BJ (cell line): ENCODE data around the gene ARFRP1. TPM values are rescaled to one million over a fixed set of nuclear protein-coding genes. Genes with fewer than 3 reads are reported as not detected.

ENCODE experiments used
- CTCF ChIA-PET: fragments of 350-600 bp; formaldehyde crosslinking; extraction: SDS; loops from one replicate; lab custom pipeline; 2021; ENCODE audit warnings: antibody characterized with exemption, inconsistent platforms; lab: Yijun Ruan, JAX
- POLR2A ChIA-PET: fragments of 300-600 bp; sonication (Branson Sonifier 250); formaldehyde crosslinking; extraction: SDS; loops from one replicate; lab custom pipeline; 2021; ENCODE audit warnings: antibody characterized with exemption; lab: Charles Lee
- DNase-seq: peaks from one replicate; pipeline ENCODE4 v3.0.0-alpha.2; 2011; ENCODE audit warnings: low read depth
- H3K27me3 ChIP-seq: 2 replicates; pipeline ENCODE4 v1.6.0; 2011; ENCODE audit warnings: low read length; ENCODE audit not compliant: control insufficient read depth, insufficient read depth
- H3K36me3 ChIP-seq: 2 replicates; pipeline ENCODE4 v1.5.1; 2011; ENCODE audit warnings: low read length; ENCODE audit not compliant: control insufficient read depth, insufficient read depth
- H3K4me3 ChIP-seq: 2 replicates; pipeline ENCODE4 v1.5.1; 2011; ENCODE audit warnings: low read depth, mild to moderate bottlenecking, control low read depth, low read length
- CTCF ChIP-seq: IDR thresholded peaks from 2 replicates; pipeline ENCODE4 v1.5.1; 2011; ENCODE audit warnings: low read depth, mild to moderate bottlenecking, control low read depth, inconsistent platforms, low read length, moderate library complexity; ENCODE audit not compliant: insufficient read depth
- polyA plus RNA-seq: library from polyadenylated mRNA; depleted of rRNA; stranded (reverse); fragments of >200 nt; gene quantifications from 2 replicates; pipeline ENCODE4 v1.2.3, GENCODE V29; 2011

Gene ARFRP1
- polyA plus RNA-seq, 1 experiment = 41.9 TPM

DNA sequence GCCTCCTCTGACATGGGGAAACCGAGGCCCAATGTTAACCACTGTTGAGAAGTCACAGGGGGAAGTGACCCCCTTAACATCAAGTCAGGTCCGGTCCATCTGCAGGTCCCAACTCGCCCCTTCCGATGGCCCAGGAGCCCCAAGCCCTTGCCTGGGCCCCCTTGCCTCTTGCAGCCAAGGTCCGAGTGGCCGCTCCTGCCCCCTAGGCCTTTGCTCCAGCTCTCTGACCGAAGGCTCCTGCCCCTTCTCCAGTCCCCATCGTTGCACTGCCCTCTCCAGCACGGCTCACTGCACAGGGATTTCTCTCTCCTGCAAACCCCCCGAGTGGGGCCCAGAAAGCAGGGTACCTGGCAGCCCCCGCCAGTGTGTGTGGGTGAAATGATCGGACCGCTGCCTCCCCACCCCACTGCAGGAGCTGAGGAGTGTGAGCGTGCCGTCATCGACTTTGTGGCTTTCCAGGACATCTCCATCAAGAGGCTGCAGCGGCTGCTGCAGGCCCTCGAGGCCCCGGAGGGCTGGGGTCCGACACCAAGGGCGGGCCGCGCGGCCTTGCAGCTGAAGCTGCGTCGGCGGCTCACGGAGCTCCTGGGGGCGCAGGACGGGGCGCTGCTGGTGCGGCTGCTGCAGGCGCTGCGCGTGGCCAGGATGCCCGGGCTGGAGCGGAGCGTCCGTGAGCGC, 9.8 kb downstream of the ARFRP1 start:
- Histone ChIP-seq H3K36me3 (peaks cover 19% of the 10 kb centered on the region), H3K4me3 (no peak overlapping the region), H3K27me3 (no peaks in the 10 kb centered on the region)
- CTCF ChIA-PET = interaction anchor here (0.6 to 1.0 kb wide), 3 partner anchors 15 to 276 kb away, joined by 3 to 4 read pairs (median 3); no protein-coding TSS in a partner anchor
- DNase-seq = no peak
- POLR2A ChIA-PET = no interaction called here
- TF ChIP-seq CTCF = no peak

GRCh38 chr20:63697357-63697867, 10.4 kb downstream of the ARFRP1 start:
- Histone ChIP-seq H3K27me3 (no peaks in the 10 kb centered on the region), H3K4me3 (peak overlapping the region; percentile 31), H3K36me3 (peaks cover 19% of the 10 kb centered on the region)
- ChIA-PET POLR2A (no interaction called here), CTCF (interaction anchor here (1.0 to 1.2 kb wide), 2 partner anchors 14 to 276 kb away, joined by 4 to 5 read pairs; no protein-coding TSS in a partner anchor)
- TF ChIP-seq CTCF = 0 out of 2 replicates have a peak, but pooled peaks have one; percentile 5
- no peak for DNase-seq

DNA sequence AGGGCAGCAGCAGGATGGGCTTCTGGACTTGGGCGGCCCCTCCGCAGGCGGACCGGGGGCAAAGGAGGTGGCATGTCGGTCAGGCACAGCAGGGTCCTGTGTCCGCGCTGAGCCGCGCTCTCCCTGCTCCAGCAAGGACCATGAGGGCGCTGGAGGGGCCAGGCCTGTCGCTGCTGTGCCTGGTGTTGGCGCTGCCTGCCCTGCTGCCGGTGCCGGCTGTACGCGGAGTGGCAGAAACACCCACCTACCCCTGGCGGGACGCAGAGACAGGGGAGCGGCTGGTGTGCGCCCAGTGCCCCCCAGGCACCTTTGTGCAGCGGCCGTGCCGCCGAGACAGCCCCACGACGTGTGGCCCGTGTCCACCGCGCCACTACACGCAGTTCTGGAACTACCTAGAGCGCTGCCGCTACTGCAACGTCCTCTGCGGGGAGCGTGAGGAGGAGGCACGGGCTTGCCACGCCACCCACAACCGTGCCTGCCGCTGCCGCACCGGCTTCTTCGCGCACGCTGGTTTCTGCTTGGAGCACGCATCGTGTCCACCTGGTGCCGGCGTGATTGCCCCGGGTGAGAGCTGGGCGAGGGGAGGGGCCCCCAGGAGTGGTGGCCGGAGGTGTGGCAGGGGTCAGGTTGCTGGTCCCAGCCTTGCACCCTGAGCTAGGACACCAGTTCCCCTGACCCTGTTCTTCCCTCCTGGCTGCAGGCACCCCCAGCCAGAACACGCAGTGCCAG, 11.0 kb downstream of the ARFRP1 start, which contains the start of gene TNFRSF6B:
Gene TNFRSF6B, plus strand, starts transcription at position 25 of the 729 bp plus-strand sequence. Its CDS starts 116 bp downstream, at position 141.
- no peaks in the 10 kb centered on the region for H3K27me3 ChIP-seq
- POLR2A ChIA-PET = no interaction called here
- no peak for DNase-seq
- CTCF ChIA-PET = interaction anchor here (1.0 to 1.2 kb wide), 2 partner anchors 14 to 277 kb away, joined by 4 to 5 read pairs; no protein-coding TSS in a partner anchor
- peaks cover 19% of the 10 kb centered on the region for H3K36me3 ChIP-seq
- peak within 1 kb of the TSS; percentile 31 for H3K4me3 ChIP-seq
- no peak for TF ChIP-seq CTCF

- no peak for DNase-seq
- no peak for TF ChIP-seq CTCF
- Histone ChIP-seq H3K4me3 (peak overlapping the region; percentile 31), H3K36me3 (peaks cover 17% of the 10 kb centered on the region), H3K27me3 (no peaks in the 10 kb centered on the region)
- POLR2A ChIA-PET = no interaction called here
- CTCF ChIA-PET = interaction anchor here (0.6 kb wide), 1 partner anchor 23 kb away, joined by 4 read pairs; no protein-coding TSS in a partner anchor
These were observed 11.5 kb downstream of the ARFRP1 start for GRCh38 chr20:63696306-63696627.
